ENCODE data around the gene PDZRN4. TPM values are rescaled to one million over a fixed set of nuclear protein-coding genes. Genes with fewer than 3 reads are reported as not detected.
A peak's percentile ranks its signal among the peaks of the same experiment; 100 is the strongest.
"Not testable (repeated sequence)": the region's sequence is repeated elsewhere in the genome, so short reads cannot be mapped to it uniquely, and the experiment has no call there.

PDZRN4 gene
- total RNA-seq, 1 donor from 2014 or later = not detected

- DNase-seq (ENCODE audit: low read depth) (peak; percentile 6), FAIRE-seq (no peak)
- H3K36me3 ChIP-seq (ENCODE audit: control insufficient read depth, insufficient read depth, low read length) = no peaks in the 10 kb centered on the region
- TF ChIP-seq, protein P1, sequence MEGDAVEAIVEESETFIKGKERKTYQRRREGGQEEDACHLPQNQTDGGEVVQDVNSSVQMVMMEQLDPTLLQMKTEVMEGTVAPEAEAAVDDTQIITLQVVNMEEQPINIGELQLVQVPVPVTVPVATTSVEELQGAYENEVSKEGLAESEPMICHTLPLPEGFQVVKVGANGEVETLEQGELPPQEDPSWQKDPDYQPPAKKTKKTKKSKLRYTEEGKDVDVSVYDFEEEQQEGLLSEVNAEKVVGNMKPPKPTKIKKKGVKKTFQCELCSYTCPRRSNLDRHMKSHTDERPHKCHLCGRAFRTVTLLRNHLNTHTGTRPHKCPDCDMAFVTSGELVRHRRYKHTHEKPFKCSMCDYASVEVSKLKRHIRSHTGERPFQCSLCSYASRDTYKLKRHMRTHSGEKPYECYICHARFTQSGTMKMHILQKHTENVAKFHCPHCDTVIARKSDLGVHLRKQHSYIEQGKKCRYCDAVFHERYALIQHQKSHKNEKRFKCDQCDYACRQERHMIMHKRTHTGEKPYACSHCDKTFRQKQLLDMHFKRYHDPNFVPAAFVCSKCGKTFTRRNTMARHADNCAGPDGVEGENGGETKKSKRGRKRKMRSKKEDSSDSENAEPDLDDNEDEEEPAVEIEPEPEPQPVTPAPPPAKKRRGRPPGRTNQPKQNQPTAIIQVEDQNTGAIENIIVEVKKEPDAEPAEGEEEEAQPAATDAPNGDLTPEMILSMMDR (IDR thresholded peaks at IDR 0.05; ENCODE audit: insufficient read depth, low read length, severe bottlenecking) = no peak
- H3K4me3 ChIP-seq (ENCODE audit: low read depth, low read length) = no peak overlapping the region
- no peaks in the 10 kb centered on the region for H3K27me3 ChIP-seq (ENCODE audit: control insufficient read depth, insufficient read depth, low read length)
Measured at GRCh38 chr12:41604830-41605229, 416.7 kb downstream of the PDZRN4 start.

- H3K4me3 ChIP-seq (ENCODE audit: low read depth, low read length) = no peak overlapping the region
- peak; percentile 94 for FAIRE-seq
- no peaks in the 10 kb centered on the region for H3K27me3 ChIP-seq (ENCODE audit: control insufficient read depth, insufficient read depth, low read length)
- TF ChIP-seq, protein P1 (IDR thresholded peaks at IDR 0.05; ENCODE audit: insufficient read depth, low read length, severe bottlenecking) = no peak
- DNase-seq (ENCODE audit: low read depth) = no peak
- H3K36me3 ChIP-seq (ENCODE audit: control insufficient read depth, insufficient read depth, low read length) = no peaks in the 10 kb centered on the region
Measured at GRCh38 chr12:41605545-41606305, 417.6 kb downstream of the PDZRN4 start.

DNA sequence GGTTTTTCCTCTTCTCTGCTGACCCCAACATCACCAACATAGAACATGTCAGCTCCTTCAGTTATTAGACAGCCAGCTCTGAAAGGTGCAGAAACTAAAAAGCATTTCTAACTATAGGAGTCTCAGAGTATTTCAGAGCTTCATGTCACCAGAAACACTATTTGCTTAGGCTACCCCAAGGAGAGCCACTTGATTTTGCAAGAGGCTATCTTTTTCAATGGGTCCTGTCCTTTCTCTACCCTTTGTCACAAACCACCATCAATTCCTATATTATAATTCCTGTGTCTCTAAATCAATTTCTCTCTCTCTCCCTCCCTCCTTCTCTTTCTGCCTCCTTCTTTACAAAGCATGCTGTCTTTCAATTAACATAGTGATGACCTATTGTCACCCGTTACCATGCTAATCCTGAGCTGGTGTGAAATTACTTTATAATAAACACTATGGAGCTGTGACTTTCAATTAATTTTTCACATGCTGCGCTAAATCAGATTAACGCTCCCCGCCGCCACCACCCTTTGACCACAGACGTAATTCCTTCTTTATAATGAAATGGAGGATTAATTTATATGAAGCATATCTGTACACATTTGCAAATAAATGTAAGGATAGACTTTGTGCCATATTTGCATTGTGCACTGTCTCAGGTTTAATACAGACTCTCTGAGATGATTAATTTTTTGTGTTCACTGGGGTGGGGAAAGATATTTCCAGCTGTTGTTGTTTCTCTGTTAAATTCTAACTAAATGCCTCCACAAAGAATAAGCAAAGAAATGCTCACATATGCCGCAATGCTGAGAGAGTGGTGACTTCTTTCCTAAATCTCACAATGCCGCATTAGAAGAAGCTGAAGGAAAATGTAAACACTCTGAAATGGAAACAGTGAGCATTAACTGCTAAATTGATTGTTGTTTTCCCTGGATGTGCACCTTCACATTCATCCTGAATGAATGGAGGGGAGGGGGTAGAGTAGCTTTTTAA lies 418.6 kb downstream of the PDZRN4 start:
- FAIRE-seq = no peak
- no peak for DNase-seq (ENCODE audit: low read depth)
- H3K36me3 ChIP-seq (ENCODE audit: control insufficient read depth, insufficient read depth, low read length) = no peaks in the 10 kb centered on the region
- TF ChIP-seq, protein P1 (IDR thresholded peaks at IDR 0.05; ENCODE audit: insufficient read depth, low read length, severe bottlenecking) = no peak
- no peak overlapping the region for H3K4me3 ChIP-seq (ENCODE audit: low read depth, low read length)
- no peaks in the 10 kb centered on the region for H3K27me3 ChIP-seq (ENCODE audit: control insufficient read depth, insufficient read depth, low read length)

DNA sequence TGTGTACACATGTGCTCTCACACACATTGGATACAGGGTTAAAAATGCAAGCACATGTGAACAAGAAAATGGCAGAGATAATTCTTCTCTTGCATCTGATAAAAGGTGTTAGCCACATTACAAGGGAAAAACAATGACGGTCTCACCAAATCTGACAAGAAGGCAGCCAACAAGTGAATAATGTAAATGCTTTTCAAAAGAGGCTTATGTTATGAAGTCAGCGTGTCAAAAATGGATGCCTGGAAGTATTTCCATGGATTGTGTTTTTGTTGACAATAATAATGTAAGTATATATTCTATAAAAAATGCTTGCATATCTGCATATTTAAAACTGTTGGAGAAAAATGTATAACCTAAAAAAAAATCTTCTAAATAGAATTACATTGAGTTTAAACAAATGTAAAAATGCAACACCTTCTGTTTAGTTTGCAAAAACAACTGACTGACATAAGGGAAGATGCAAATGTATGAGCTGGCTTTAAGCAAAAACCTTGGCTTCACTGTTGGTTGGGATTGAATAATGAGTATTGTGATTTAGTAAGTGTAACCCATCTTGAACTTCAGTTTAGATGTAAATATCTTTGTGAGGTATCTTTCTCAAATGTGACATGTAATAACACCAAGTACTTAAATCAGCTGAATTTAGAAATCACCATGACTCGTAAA lies 424.9 kb downstream of the PDZRN4 start:
- no peaks in the 10 kb centered on the region for H3K36me3 ChIP-seq (ENCODE audit: control insufficient read depth, insufficient read depth, low read length)
- FAIRE-seq (no peak), DNase-seq (ENCODE audit: low read depth) (no peak)
- H3K27me3 ChIP-seq (ENCODE audit: control insufficient read depth, insufficient read depth, low read length) = no peaks in the 10 kb centered on the region
- no peak overlapping the region for H3K4me3 ChIP-seq (ENCODE audit: low read depth, low read length)
- TF ChIP-seq, protein P1 (IDR thresholded peaks at IDR 0.05; ENCODE audit: insufficient read depth, low read length, severe bottlenecking) = no peak

- H3K36me3 ChIP-seq (ENCODE audit: control insufficient read depth, insufficient read depth, low read length); DNase-seq (ENCODE audit: low read depth); FAIRE-seq; H3K4me3 ChIP-seq (ENCODE audit: low read depth, low read length); H3K27me3 ChIP-seq (ENCODE audit: control insufficient read depth, insufficient read depth, low read length): not testable (repeated sequence)
Measured at GRCh38 chr12:41615174-41615573, 427.1 kb downstream of the PDZRN4 start.

DNA sequence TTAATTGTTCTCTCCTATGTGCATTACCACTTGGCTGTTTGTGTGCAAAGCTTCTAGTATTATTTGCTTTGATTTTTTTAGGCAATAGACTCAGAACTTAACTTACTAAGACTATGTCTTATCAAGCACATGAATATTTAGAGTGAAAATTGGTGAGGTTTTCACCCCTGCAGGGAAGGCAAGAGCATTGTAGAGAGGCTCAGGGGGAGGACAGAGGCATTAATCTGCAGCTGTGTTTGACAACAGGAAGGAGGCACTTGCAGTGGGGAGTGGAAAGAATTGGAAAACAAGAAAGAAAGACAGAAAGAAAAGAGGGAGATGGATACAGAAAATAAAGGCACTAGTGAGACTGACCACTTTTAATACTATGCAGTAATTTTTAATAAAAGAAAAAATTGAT lies 431.6 kb downstream of the PDZRN4 start:
- FAIRE-seq (no peak), DNase-seq (ENCODE audit: low read depth) (no peak)
- no peaks in the 10 kb centered on the region for H3K36me3 ChIP-seq (ENCODE audit: control insufficient read depth, insufficient read depth, low read length)
- H3K4me3 ChIP-seq (ENCODE audit: low read depth, low read length) = no peak overlapping the region
- no peaks in the 10 kb centered on the region for H3K27me3 ChIP-seq (ENCODE audit: control insufficient read depth, insufficient read depth, low read length)
- TF ChIP-seq, protein P1 (IDR thresholded peaks at IDR 0.05; ENCODE audit: insufficient read depth, low read length, severe bottlenecking) = no peak
